ENCODE results near the gene MRPL49.

MRPL49 gene

DNA sequence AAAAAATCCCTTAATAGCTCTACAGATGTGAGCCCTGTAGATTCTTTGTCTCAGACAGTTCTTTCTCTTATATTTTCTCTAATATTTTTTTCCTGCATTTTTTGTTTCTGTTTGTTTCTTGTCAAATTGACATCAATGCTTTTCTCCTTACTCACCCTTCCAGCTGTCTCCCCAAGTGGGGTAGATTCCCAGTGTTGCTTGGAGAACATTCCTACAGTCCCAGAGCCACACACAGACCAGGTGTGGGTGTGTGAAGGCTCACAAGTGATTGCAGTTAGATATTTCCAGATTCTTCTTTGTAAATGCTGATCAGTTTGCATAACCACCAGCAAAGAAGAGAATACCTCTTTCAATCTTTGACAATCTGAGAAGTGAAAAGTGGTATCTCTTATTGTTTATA is 18.6 kb upstream of the MRPL49 start:
- no peak for DNase-seq

DNA sequence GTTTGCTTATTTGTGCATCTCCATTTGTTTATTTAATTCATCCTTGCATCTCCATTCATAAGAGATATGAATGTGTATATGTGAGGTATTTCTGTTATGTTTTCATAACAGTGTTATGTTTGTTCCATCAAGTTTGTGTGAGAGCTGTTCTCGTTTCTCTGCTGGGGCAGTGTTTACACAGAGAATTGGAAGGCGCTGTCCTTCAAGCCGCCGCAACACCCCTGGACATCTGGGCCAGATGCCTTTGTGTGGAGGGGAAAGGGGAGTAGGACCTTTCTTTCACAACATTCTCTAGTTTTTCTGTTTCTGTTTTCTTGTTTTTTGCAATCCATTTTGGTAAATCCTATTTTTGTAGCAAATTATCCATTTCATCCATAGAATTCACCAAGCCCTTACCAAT is 17.5 kb upstream of the MRPL49 start:
- DNase-seq, result no peak

DNA sequence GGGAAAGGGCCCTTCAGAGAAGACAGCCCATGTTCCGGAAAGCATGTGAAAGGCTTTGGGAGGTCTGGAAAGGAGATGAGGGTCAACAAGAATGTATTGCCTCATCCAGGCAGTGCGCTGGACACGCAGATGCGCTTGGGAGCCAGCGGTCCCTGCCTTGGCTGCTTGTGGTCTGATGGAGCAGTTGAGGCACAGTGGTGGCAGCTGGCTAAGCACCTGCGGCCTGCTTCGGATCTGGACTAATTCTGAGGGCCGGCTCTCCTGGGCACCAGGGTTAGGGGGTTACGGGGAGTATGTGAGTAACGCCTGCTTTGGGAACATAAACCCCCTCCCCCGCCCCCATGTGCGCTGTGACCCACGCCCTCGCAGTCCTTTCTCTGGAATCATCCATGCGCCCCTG is 15.0 kb upstream of the MRPL49 start:
- DNase-seq, result no peak

DNA sequence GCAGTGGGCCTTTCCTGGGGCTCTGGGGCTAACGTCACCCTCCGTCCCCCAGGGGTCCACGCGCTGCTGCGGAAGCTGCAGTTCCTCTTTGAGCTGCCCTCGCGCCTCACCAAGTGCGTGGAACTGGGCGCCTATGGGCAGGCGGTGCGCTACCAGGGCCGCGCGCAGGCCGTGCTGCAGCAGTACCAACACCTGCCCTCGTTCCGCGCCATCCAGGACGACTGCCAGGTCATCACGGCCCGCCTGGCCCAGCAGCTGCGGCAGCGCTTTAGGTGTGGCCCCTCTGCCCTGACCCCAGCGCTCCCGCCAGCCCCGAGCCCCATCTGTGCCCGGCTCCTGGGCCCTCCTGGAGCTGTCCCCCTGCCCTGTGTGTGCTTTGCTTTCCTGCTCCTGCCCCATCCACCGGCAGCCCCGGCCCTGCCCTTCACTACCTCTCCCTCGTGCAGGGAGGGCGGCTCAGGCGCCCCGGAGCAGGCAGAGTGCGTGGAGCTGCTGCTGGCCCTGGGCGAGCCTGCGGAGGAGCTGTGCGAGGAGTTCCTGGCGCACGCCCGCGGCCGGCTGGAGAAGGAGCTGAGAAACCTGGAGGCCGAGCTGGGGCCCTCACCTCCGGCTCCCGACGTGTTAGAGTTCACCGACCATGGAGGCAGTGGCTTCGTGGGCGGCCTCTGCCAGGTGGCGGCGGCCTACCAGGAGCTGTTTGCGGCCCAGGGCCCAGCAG is 14.2 kb upstream of the MRPL49 start:
- no peak for DNase-seq

DNA sequence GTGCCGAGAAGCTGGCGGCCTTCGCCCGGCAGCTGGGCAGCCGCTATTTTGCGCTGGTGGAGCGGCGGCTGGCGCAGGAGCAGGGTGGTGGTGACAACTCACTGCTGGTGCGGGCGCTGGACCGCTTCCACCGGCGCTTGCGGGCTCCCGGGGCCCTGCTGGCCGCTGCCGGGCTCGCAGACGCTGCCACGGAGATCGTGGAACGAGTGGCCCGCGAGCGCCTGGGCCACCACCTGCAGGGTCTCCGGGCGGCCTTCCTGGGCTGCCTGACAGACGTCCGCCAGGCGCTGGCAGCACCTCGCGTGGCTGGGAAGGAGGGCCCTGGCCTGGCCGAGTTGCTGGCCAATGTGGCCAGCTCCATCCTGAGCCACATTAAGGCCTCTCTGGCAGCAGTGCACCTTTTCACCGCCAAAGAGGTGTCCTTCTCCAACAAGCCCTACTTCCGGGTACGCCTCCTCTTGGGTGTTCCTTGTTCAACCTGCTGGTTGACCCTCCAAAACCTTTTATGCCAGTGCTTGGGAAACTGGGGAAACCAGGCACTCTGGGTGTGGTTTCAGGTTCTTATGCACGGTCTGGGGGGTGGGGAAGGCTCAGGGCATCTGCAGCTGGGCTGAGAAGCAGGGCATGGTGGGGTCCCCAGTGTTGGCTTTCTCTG is 13.5 kb upstream of the MRPL49 start:
- no peak for DNase-seq

DNA sequence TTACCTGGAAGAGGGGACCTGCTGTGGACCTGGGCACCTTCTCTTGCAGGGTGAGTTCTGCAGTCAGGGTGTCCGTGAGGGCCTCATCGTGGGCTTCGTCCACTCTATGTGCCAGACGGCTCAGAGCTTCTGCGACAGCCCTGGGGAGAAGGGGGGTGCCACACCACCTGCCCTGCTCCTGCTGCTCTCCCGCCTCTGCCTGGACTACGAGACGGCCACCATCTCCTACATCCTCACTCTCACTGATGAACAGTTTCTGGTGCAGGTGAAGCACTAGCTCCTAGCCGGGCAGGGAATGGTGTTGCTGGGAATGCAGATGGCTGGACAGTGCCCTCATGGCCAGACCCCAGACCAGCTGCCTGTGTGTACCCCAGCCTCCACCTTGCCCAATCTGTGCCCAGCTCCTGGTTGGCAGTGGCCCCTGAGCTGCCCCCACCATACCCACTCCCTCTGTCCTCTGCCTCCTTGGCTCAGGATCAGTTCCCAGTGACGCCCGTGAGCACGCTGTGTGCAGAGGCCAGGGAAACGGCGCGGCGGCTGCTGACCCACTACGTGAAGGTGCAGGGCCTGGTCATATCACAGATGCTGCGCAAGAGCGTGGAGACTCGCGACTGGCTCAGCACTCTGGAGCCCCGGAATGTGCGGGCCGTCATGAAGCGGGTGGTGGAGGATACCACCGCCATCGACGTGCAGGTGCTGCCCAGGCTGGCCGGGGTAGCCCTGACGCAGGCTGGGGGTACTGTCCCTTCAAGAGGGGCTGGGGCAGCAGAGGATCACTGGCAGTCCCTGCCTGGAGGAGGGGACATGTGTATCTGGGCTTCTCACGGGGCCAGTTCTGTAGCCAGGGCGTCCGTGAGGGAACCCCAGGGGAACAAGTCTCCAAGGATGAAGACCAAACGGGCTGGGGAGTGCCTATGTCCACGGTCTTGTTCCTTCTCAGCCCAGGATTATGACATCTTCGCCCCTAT is 12.6 kb upstream of the MRPL49 start:
- DNase-seq, result no peak

DNA sequence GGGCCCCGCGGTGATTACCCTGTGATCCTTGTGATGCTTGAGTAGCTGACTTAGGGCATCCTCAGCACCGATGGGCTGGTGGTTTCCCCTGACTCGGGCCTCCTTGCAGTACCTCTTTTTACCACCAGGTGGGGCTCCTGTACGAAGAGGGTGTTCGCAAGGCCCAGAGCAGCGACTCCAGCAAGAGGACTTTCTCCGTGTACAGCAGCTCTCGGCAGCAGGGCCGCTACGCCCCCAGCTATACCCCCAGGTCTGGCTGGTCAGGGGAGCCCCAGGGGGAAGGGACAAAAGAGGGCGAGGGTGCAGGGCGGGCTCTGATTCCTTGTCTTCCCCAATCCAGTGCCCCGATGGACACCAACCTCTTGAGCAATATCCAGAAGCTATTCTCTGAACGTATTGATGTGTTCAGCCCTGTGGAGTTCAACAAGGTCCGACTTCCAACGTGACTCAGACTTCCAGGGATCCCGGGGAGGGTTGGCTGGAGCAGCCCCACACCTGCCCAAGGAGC is 11.7 kb upstream of the MRPL49 start:
- peak; percentile 80 for DNase-seq

DNA sequence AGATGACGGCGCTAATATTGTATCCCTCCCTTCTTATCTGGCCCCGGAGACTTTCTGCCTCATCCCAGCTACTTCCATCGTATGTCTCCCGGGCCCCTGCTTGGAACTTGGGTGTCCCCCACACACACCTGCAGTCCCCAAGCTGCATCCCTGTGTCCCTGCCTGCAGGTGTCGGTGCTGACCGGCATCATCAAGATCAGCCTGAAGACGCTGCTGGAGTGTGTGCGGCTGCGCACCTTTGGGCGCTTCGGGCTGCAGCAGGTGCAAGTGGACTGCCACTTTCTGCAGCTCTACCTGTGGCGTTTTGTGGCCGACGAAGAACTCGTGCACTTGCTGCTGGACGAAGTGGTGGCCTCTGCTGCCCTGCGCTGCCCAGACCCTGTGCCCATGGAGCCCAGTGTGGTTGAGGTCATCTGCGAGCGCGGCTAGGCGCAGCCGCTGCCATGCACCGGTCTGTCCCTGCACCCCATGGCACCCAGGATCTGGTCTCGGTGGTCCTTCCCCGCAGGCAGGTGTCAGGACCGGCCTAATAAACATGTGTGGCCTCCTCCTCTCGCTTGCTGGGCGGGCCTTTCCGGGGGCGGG is 10.9 kb upstream of the MRPL49 start:
- DNase-seq, result no peak

DNA sequence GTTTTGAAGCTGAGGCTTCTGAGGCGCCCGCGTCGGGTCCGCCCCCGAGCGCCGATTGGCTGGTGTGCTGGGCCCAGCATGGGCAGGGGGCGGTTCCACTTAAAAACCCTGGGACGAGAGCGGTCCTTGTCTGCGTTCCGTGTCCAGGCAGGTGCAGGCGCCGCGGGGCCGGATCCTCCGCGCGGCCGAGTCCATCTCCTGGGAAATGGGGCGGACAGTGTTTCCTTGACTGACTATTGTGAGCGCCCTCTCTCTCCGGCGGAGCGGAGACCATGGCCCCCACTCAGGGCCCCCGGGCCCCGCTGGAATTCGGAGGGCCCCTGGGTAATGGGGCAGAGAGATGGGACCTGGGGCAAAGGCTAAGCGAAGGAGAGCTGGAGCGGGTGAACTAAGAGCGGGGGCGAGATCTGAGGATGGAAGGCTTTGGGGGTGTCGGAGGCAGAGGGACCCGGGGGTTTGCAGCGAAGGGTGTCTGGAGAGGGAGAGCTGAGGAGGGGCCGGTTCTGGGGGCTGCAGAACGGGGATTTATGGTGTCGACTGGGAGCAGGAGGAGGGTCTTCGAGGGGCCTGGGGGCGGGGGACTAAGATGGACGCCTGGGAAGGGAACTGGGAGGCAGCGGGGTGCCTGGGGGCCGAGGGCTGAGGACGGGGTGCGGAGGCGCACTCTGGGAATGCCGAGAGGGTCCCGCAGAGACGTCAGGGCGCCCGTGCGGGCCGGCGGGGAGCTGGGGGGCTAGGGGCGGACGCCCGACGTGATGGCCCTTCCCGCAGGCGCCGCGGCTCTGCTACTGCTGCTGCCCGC is 10.2 kb upstream of the MRPL49 start, which contains the start of gene TM7SF2:
TM7SF2 (plus strand) TSS at position 129 of the 802 bp plus-strand sequence; CDS start at position 273, 144 bp downstream.
- DNase-seq, result peak; percentile 94

DNA sequence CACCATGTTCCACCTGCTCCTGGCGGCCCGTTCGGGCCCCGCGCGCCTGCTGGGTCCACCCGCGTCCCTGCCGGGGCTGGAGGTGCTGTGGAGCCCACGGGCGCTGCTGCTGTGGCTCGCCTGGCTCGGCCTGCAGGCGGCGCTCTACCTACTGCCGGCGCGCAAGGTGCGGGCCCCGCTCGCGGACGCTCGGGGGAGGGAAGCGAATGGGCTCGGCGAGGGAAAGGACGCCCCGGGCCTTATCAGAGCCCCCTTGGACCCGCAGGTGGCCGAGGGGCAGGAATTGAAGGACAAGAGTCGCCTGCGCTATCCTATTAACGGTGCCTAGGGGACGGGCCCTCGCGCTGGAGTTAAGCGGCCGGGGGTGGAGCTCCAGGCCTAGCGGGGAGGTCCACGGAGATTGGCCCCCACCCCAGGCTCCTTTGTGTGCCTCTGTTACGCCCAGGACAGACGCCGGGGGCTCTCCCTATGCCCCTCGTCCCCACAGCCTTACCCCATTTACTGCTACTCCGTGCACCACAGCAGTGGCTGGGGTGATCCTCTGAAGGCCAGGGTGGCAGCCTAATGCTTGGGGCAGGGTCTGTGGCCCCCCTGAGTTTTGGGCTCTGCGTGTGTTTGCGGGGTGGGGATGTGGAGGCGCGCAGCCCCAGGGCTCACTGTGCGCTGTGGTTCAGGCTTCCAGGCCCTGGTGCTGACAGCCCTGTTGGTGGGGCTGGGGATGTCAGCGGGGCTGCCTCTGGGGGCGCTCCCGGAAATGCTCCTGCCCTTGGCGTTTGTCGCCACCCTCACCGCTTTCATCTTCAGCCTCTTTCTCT is 9.4 kb upstream of the MRPL49 start:
- peak; percentile 42 for DNase-seq

DNA sequence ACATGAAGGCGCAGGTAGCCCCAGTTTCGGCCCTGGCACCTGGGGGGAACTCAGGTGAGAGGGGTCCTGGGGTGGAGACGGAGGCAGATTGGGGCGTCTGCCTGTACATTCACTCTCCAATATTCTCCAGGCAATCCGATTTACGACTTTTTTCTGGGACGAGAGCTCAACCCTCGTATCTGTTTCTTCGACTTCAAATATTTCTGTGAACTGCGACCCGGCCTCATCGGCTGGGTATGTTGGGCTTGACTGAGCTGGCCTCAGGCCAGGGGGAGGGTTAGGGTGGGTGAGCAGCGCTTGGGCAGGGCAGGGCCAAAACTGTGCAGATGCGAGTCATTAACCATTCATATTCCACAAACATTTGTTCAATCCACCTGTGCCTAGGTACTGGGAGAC is 8.8 kb upstream of the MRPL49 start:
- no peak for DNase-seq

DNA sequence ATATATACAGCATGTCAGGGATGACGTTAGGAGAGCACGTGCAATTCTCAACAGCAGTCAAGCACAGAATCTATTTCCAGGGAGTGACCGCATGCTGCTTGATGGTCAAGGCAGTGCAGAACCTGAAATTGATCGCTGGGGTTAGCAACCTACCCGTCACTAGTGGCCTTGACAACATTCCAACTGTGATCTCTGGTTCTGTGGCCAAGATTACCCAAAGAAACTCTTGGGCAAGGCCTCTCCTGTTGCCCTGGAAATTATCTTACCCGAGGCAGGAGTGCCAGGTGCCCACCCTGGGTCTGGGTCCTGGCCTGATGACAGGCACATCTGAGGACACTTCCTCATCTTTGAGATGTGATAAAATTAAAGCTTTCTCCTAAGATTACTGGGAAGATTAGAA is 8.3 kb upstream of the MRPL49 start:
- DNase-seq, result no peak

DNA sequence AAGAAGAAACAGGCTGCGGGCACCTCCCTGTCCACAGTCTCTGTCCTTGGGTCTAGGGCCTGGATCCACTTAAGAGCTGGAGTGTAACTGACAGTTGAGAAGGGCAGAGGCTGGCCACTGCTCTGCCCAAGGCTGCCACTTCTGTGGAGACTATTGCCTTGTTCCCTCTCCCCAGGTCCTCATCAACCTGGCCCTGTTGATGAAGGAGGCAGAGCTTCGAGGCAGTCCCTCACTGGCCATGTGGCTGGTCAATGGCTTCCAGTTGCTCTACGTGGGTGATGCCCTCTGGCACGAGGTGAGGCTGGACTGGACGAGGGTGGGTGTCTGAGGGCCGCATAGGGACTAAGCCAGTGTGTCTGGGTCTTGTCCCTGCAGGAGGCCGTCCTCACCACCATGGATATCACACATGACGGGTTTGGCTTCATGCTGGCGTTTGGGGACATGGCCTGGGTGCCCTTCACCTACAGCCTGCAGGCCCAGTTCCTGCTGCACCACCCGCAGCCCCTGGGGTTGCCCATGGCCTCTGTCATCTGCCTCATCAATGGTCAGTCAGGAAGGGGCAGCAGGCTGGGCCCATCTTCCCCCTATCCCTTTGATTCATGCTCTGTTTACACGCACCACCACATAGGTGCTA is 7.5 kb upstream of the MRPL49 start:
- no peak for DNase-seq

DNA sequence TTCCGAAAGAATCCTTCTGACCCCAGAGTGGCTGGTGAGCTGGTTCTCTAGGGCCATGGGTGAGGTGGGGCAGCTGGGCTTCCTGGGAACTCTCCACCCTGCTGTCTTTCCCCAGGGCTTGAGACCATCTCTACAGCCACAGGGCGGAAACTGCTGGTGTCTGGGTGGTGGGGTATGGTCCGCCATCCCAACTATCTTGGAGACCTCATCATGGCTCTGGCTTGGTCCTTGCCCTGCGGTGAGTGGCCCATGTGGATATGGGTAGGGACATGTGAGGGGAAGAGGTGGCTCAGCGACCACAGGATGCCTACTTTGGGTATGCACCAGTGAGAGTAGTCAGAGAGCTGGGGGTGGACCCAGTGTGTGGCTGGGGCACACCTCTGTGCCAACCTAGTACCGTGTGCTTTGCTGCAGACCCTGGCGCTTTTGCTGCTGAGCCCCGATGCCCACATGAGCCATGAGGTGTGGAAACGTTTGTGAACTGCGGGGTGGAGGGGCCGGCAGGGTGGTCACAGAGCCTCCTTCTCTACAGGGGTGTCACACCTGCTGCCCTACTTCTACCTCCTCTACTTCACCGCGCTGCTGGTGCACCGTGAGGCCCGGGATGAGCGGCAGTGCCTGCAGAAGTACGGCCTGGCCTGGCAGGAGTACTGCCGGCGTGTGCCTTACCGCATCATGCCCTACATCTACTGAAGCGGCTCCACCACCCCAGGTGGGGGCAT is 6.6 kb upstream of the MRPL49 start:
- no peak for DNase-seq

DNA sequence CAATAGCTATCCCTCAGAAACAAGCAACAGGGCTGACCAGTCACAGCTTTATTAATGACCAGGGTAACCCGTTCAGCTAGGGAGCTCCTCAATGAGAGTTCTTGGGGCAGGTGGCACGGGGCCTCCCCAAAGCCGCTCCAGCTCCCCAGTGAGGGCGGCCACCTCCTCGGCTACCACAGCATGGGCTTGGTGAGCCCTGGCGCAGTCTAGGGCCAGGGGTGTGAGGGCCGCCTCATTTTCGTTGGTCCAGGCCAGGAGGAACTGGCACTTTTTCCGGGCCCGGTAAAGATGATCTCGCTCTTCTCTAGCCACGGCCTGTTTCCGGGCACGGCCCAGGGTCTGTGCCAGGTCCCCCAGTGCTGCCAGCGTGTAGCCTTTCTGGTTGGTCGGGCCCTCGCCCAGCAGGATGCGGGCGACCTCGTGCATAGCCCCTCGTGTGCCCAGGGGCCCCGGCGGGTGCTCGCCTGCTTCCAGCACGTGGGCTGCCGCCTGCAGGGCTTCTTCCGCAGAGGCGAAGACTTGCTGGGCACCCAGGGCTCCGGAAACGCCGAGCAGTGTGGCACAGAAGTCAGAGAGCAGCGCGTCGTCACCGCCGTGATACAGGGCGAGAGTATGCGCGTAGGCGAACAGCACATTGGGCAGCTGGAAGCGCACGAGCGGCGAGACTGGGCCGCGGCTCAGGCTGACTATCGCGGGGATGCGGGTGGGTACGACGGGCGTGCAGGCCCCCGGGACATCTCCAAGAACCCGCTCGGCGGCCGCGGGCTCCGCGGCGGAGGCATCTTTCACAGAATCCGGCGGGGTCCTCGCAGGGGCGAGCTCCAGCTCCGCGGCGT is 5.5 kb upstream of the MRPL49 start:
- peak; percentile 61 for DNase-seq

DNA sequence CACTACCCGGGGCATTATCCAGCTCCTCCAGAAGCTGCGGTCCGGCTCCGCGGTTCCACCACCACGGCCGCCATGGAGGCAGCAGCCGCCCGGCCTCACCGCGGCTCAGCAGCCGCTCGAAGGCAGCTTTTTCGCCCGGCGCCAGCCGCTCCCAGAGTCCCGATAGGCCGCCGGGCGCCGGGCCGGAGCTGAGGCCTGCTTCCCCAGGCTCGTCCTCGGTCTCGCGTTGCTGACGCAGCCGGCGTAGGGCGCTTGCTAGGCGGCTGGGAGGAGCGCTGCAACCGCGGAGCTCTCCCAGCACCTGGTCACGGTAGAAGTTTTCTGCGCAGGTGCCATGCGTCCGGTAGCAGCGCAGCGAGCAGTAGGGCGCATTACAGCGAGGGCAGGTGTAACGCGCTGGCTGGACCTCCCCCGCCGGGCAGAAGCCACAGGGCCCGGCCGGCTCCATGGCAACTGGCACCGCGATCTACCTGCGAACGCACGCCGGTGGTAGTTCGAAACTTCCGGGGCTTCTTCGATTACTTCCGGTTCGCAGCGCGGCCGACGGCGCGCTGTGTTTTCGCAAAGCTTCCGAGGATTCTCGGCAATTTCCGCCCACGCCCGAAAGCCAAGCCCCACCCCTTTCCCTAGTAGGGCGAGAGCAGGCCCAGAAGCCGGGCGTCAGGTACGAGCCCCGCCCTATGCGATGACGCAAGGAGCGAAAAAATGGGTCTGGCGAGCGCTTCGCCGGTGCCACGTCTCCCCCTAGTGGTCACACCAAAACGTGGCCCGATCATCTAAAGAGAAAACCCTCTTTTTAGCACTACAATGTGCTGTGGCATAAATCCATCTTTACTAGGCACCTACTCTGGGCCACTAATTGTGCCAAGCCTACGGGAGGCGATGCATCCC is 4.7 kb upstream of the MRPL49 start, which contains the start of gene ZNHIT2:
ZNHIT2 (minus strand) TSS at position 496 of the 891 bp plus-strand sequence; CDS start at position 448, 48 bp downstream.
- DNase-seq, result peak; percentile 98

DNA sequence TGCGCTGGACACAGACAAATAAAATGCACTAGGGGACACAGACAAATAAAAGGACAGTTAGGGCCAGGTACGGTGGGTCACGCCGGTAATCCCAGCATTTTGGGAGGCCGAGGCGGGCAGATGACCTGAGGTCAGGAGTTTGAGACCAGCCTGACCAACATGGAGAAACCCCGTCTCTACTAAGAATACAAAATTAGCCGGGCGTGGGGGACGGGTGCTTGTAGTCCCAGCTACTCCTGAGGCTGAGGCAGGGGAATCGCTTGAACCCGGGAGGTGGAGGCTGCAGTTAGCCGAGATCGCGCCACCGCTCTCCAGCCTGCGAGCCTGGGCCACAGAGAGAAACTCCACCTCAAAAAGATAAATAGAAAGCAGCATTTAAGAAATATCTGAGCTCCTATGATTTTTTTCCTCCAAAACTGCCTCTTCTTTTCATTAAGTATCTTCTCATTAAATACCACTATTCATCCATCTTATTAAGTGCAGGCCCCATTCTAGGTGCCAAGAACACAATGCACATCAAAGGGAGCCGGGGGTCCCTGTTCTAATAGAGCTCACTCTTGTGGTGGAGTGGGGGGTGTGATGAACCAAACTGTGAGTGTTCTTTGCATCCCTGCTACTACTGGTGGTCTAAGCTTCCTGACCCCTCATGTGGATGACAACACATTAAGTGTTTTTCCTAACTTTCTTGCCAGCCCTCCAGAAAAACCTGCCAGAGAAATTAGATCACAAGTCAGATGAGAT is 3.9 kb upstream of the MRPL49 start:
- no peak for DNase-seq
